OCI-LY7 (cell line): ENCODE results near the gene POGK. TPM values are rescaled to one million over a fixed set of nuclear protein-coding genes. Genes with fewer than 3 reads are reported as not detected.

ENCODE experiments used
- BruUV-seq: library from RNA; stranded (reverse); fragments of 400-500 nt; replicated peaks from 2 replicates; lab custom pipeline; 2021; lab: Mats Ljungman, UMichigan
- CTCF ChIA-PET: fragments of 300-600 bp; sonication (Branson Sonifier 250); formaldehyde crosslinking; loops from one replicate; lab custom pipeline; 2022; ENCODE audit warnings: antibody characterized with exemption; ENCODE audit not compliant: unreplicated experiment; lab: Charles Lee
- POLR2A ChIA-PET: fragments of 300-600 bp; sonication (Branson Sonifier 250); formaldehyde crosslinking; loops from one replicate; lab custom pipeline; 2022; ENCODE audit warnings: antibody characterized with exemption; lab: Charles Lee
- DNase-seq: peaks from one replicate; pipeline ENCODE4 v3.0.0-alpha.2; 2015; ENCODE audit warnings: low spot score
- H2AFZ ChIP-seq: fragments of 200-600 bp; sonication (generic), shearing (Covaris generic); 2 replicates; pipeline ENCODE4 v1.6.1; 2014; ENCODE audit warnings: mild to moderate bottlenecking, antibody characterized with exemption, low read length, moderate library complexity
- H3K27ac ChIP-seq: fragments of 200-600 bp; sonication (generic); 2 replicates; pipeline ENCODE4 v1.5.1; 2014; ENCODE audit warnings: mixed run types, low read depth, mild to moderate bottlenecking, moderate library complexity, low read length, inconsistent platforms; ENCODE audit not compliant: poor library complexity, severe bottlenecking
- H3K36me3 ChIP-seq: fragments of 200-600 bp; sonication (generic); 2 replicates; pipeline ENCODE4 v1.6.1; 2014; ENCODE audit warnings: mild to moderate bottlenecking, antibody characterized with exemption, low read length, moderate library complexity, mixed read lengths; ENCODE audit not compliant: insufficient read depth
- H3K4me1 ChIP-seq: fragments of 200-600 bp; sonication (generic); 2 replicates; pipeline ENCODE4 v1.5.1; 2014; ENCODE audit warnings: mild to moderate bottlenecking, low read length; ENCODE audit not compliant: insufficient read depth, poor library complexity, severe bottlenecking
- H3K4me2 ChIP-seq: fragments of 200-600 bp; sonication (generic); 2 replicates; pipeline ENCODE4 v1.6.1; 2014; ENCODE audit warnings: mild to moderate bottlenecking, low read length
- H3K4me3 ChIP-seq: fragments of 200-600 bp; sonication (generic); 2 replicates; pipeline ENCODE4 v1.5.1; 2014; ENCODE audit warnings: mild to moderate bottlenecking, low read depth, low read length; ENCODE audit not compliant: poor library complexity, severe bottlenecking
- H3K79me2 ChIP-seq: fragments of 200-600 bp; sonication (generic); 2 replicates; pipeline ENCODE4 v1.6.1; 2016; ENCODE audit warnings: low read depth, mild to moderate bottlenecking, low read length, moderate library complexity, mixed read lengths; ENCODE audit not compliant: insufficient read depth
- H3K9me2 ChIP-seq: fragments of 200-600 bp; sonication (generic); 2 replicates; pipeline ENCODE4 v1.6.1; 2016; ENCODE audit warnings: mild to moderate bottlenecking, low read length, mixed read lengths; ENCODE audit not compliant: insufficient read depth
- H3K9me3 ChIP-seq: fragments of 200-600 bp; sonication (generic); 2 replicates; pipeline ENCODE4 v1.6.1; 2014; ENCODE audit warnings: mild to moderate bottlenecking, mixed run types, low read length, mixed read lengths
- H4K20me1 ChIP-seq: fragments of 200-600 bp; sonication (generic); 2 replicates; pipeline ENCODE4 v1.6.1; 2014; ENCODE audit warnings: mild to moderate bottlenecking, antibody characterized with exemption, low read length, moderate library complexity, mixed read lengths; ENCODE audit not compliant: insufficient read depth
- EZH2phosphoT487 ChIP-seq: fragments of 200-600 bp; sonication (generic); IDR thresholded peaks from 2 replicates; pipeline ENCODE4 v1.6.1; 2018; ENCODE audit warnings: low read depth, borderline replicate concordance, mild to moderate bottlenecking, mixed run types, antibody characterized with exemption, low read length, moderate library complexity, mixed read lengths
- intact Hi-C: fragments of 100-400 bp; cut with micrococcal nuclease; formaldehyde crosslinking; loops from one replicate; pipeline ENCODE4 v1.10.0; 2022; ENCODE audit not compliant: unreplicated experiment
- total RNA-seq, 2 experiments: library from RNA; depleted of rRNA in 1 of 2; stranded (reverse); fragments of >200 nt in 1 of 2; shearing (Covaris generic) in 1 of 2; gene quantifications; 2 replicates each; pipeline ENCODE4 v1.2.3, GENCODE V29; 2014 to 2022
- TF ChIP-seq, protein P1 (sequence below): fragments of 200-600 bp; sonication (generic); conservative IDR thresholded peaks from 2 replicates; pipeline ENCODE4 v1.5.1; 2014; ENCODE audit warnings: mild to moderate bottlenecking, antibody characterized with exemption, low read length, moderate library complexity, mixed read lengths

The POGK gene
- total RNA-seq, 2 experiments from 2014 or later, result 27.2 to 41.9 TPM

GRCh38 chr1:166814611-166815010 is 24.7 kb upstream of the POGK start:
- no TSS peak for BruUV-seq
- Histone ChIP-seq H3K27ac (no peak overlapping the region), H3K79me2 (no peaks in the 10 kb centered on the region), H3K9me3 (no peaks in the 10 kb centered on the region), H3K9me2 (no peaks in the 10 kb centered on the region), H2AFZ (no peak overlapping the region), H3K4me2 (no peak overlapping the region), H3K4me3 (no peak overlapping the region), H4K20me1 (no peaks in the 10 kb centered on the region), H3K4me1 (no peaks in the 10 kb centered on the region), H3K36me3 (no peaks in the 10 kb centered on the region)
- ChIA-PET POLR2A (interaction anchor here (1.0 kb wide), 1 partner anchor 24 kb away, joined by 4 read pairs; the partner anchor contains the start of gene POGK), CTCF (no interaction called here)
- intact Hi-C loops, result no loop called here
- DNase-seq, result no peak
- TF ChIP-seq EZH2phosphoT487, result no peak
- TF ChIP-seq, protein P1, sequence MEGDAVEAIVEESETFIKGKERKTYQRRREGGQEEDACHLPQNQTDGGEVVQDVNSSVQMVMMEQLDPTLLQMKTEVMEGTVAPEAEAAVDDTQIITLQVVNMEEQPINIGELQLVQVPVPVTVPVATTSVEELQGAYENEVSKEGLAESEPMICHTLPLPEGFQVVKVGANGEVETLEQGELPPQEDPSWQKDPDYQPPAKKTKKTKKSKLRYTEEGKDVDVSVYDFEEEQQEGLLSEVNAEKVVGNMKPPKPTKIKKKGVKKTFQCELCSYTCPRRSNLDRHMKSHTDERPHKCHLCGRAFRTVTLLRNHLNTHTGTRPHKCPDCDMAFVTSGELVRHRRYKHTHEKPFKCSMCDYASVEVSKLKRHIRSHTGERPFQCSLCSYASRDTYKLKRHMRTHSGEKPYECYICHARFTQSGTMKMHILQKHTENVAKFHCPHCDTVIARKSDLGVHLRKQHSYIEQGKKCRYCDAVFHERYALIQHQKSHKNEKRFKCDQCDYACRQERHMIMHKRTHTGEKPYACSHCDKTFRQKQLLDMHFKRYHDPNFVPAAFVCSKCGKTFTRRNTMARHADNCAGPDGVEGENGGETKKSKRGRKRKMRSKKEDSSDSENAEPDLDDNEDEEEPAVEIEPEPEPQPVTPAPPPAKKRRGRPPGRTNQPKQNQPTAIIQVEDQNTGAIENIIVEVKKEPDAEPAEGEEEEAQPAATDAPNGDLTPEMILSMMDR, result no peak

- CTCF ChIA-PET, result no interaction called here
- H3K4me1 ChIP-seq, result no peaks in the 10 kb centered on the region
- no peaks in the 10 kb centered on the region for H3K79me2 ChIP-seq
- H3K9me3 ChIP-seq, result no peaks in the 10 kb centered on the region
- intact Hi-C loops, result no loop called here
- TF ChIP-seq, protein P1, result no peak
- no peak for TF ChIP-seq EZH2phosphoT487
- H4K20me1 ChIP-seq, result no peaks in the 10 kb centered on the region
- POLR2A ChIA-PET, result no interaction called here
- H3K27ac ChIP-seq, result no peak overlapping the region
- no peaks in the 10 kb centered on the region for H3K36me3 ChIP-seq
- BruUV-seq, result no TSS peak
- no peaks in the 10 kb centered on the region for H3K9me2 ChIP-seq
- H3K4me3 ChIP-seq, result no peak overlapping the region
- no peak overlapping the region for H3K4me2 ChIP-seq
- H2AFZ ChIP-seq, result no peak overlapping the region
- DNase-seq, result no peak
Measured at GRCh38 chr1:166819974-166820373, 19.3 kb upstream of the POGK start.

DNA sequence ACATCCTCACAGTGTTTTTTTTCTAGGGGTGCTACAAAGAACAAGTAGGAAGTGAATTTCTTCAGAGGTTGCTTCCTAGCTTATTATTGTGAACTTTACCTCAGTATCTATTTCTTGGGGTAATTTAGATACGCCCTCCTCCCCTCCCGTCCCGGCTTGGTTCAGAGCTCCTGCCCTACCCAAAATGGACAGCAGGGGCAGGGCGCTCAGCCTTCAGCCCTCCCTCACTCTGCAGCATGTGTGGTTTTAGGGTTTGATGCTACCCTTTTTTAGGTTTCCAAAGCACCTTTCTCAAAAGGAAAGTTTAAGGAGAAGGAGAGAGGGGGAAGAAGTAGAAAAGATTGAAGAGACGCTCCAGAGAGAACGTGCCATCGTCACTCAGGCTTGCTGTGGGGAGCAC is 16.9 kb upstream of the POGK start:
- no peak for TF ChIP-seq EZH2phosphoT487
- TF ChIP-seq, protein P1, result peak; percentile 62
- intact Hi-C loops, result no loop called here
- POLR2A ChIA-PET, result interaction anchor here (0.7 kb wide), 1 partner anchor 11 kb away, joined by 3 read pairs; no protein-coding TSS in a partner anchor
- Histone ChIP-seq H3K9me2 (no peaks in the 10 kb centered on the region), H3K4me1 (no peaks in the 10 kb centered on the region), H2AFZ (no peak overlapping the region), H3K4me3 (no peak overlapping the region), H3K27ac (no peak overlapping the region), H4K20me1 (no peaks in the 10 kb centered on the region), H3K79me2 (no peaks in the 10 kb centered on the region), H3K4me2 (no peak overlapping the region), H3K9me3 (no peaks in the 10 kb centered on the region), H3K36me3 (no peaks in the 10 kb centered on the region)
- CTCF ChIA-PET, result interaction anchor here (0.5 kb wide), 1 partner anchor 386 kb away, joined by 3 read pairs; no protein-coding TSS in a partner anchor
- no peak for DNase-seq
- BruUV-seq, result no TSS peak
